Left ventricle myocardium inferior (tissue), 1 donor: ENCODE results near the gene DOK1. TPM values are rescaled to one million over a fixed set of nuclear protein-coding genes. Genes with fewer than 3 reads are reported as not detected.

Experiments
- DNase-seq: peaks from one replicate; pipeline ENCODE4 v3.0.0-alpha.2; 2020
- H3K27ac ChIP-seq: fragments of 200-600 bp; replicated peaks from 2 replicates; pipeline ENCODE4 v1.8.0; 2021
- H3K27me3 ChIP-seq: fragments of 200-600 bp; 2 replicates; pipeline ENCODE4 v1.8.0; 2021; ENCODE audit warnings: low read depth
- H3K36me3 ChIP-seq: fragments of 200-600 bp; 2 replicates; pipeline ENCODE4 v1.8.0; 2021
- H3K4me1 ChIP-seq: fragments of 200-600 bp; 2 replicates; pipeline ENCODE4 v1.8.0; 2021
- H3K4me3 ChIP-seq: fragments of 200-600 bp; 2 replicates; pipeline ENCODE4 v1.8.0; 2021; ENCODE audit warnings: mild to moderate bottlenecking, moderate library complexity
- H3K9me3 ChIP-seq: fragments of 200-600 bp; replicated peaks from 2 replicates; pipeline ENCODE4 v1.8.0; 2021
- CTCF ChIP-seq: fragments of 200-600 bp; IDR thresholded peaks from 2 replicates; pipeline ENCODE4 v1.8.0; 2021; ENCODE audit warnings: antibody characterized with exemption, mild to moderate bottlenecking, borderline replicate concordance
- intact Hi-C: fragments of 100-400 bp; cut with micrococcal nuclease; formaldehyde crosslinking; loops from one replicate; pipeline ENCODE4 v1.11.0; 2022
- total RNA-seq: library from RNA; stranded (reverse); fragmentation: NEBNext Ultra II Directional; extraction: Animal tissue kit (Norgen Biotek cat#: 25700); gene quantifications from one replicate; pipeline ENCODE4 v1.2.1, GENCODE V29; 2021
- donor health status: DM: no; HTN: yes; CAD: no; lungs with severe emphysema.

Gene DOK1
- total RNA-seq, 1 donor from 2014 or later, result 4.1 TPM

DNA sequence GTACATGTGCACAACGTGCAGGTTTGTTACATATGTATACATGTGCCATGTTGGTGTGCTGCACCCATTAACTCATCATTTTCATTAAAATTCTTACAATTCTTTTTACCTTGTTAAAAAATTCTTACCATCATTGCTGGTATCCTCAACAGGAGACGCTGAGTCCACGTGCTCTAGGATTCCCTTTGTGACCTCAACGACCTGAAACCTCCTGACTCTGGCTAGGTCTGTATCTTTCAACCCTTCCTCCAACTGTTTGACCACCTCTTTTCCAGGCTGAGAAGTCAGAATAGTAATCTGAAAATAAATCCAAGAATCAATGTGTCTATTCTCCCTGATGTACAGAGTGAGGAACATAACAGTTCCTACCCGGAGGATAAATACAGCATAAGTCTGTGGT, 52.4 kb downstream of the DOK1 start:
- DNase-seq, result no peak
- Histone ChIP-seq H3K4me1 (no peaks in the 10 kb centered on the region), H3K27ac (no peak overlapping the region), H3K27me3 (peaks cover 92% of the 10 kb centered on the region), H3K4me3 (no peak overlapping the region), H3K36me3 (no peaks in the 10 kb centered on the region), H3K9me3 (no peaks in the 10 kb centered on the region)
- intact Hi-C loops, result no loop called here
- no peak for TF ChIP-seq CTCF

Other genes with a start within 250 kb of the DOK1 start
- 2.3 TPM for gene SLC4A5, start 211.3 kb upstream of the DOK1 start, total RNA-seq
- 201 TPM for gene DCTN1, start 174.4 kb upstream of the DOK1 start, total RNA-seq
- 0.82 TPM for gene C2orf81, start 133.1 kb upstream of the DOK1 start, total RNA-seq
- gene WDR54, start 133.0 kb upstream of the DOK1 start, total RNA-seq, result 2.9 TPM
- 14.0 TPM for gene RTKN, start 112.8 kb upstream of the DOK1 start, total RNA-seq
- 19.3 TPM for gene INO80B, start 99.6 kb upstream of the DOK1 start, total RNA-seq
- gene WBP1, start 96.3 kb upstream of the DOK1 start, total RNA-seq, result 46.1 TPM
- 19.5 TPM for gene MOGS, start 89.3 kb upstream of the DOK1 start, total RNA-seq
- 176 TPM for gene MRPL53, start 82.0 kb upstream of the DOK1 start, total RNA-seq
- gene CCDC142, start 71.7 kb upstream of the DOK1 start, total RNA-seq, result 5.6 TPM
- gene TTC31, start 71.6 kb upstream of the DOK1 start, total RNA-seq, result 9.5 TPM
- gene LBX2, start 55.1 kb upstream of the DOK1 start, total RNA-seq, result 0.25 TPM
- 20.2 TPM for gene PCGF1, start 47.0 kb upstream of the DOK1 start, total RNA-seq
- gene TLX2, start 40.3 kb upstream of the DOK1 start, total RNA-seq, result not detected
- gene DQX1, start 28.5 kb upstream of the DOK1 start, total RNA-seq, result 0.11 TPM
- 46.9 TPM for gene AUP1, start 25.0 kb upstream of the DOK1 start, total RNA-seq
- gene HTRA2, start 24.8 kb upstream of the DOK1 start, total RNA-seq, result 26.6 TPM
- 4.7 TPM for gene LOXL3, start 778 bp upstream of the DOK1 start, total RNA-seq
- gene M1AP, start 93.6 kb downstream of the DOK1 start, total RNA-seq, result not detected
- gene SEMA4F, start 99.5 kb downstream of the DOK1 start, total RNA-seq, result 2.9 TPM